Inflammatory macrophage (primary cell): ENCODE measurements around the gene MON1A.
A peak's percentile ranks its signal among the peaks of the same experiment; 100 is the strongest.
"Not testable (repeated sequence)": the region's sequence is repeated elsewhere in the genome, so short reads cannot be mapped to it uniquely, and the experiment has no call there.

Source experiments
- DNase-seq, 2 donors: peaks; one replicate each; pipeline ENCODE4 v3.0.0-alpha.2; 2020 to 2022
- total RNA-seq, 18 experiments: gene quantifications; one replicate each; lab custom pipeline; 2026; ENCODE audit warnings: mixed read lengths in 6 of 18, inconsistent platforms in 2 of 18; lab: John Stamatoyannopoulos, UW

The MON1A gene
- total RNA-seq: 1.7 to 11.7 (median 6.5) reads per million in 18 experiments

- DNase-seq: peak; percentile 92 to 94
Observed at GRCh38 chr3:49929291-49930167, at the start of gene MON1A. Gene MON1A, minus strand, starts transcription at chr3:49929811. Its CDS starts 16,465 bp downstream, at chr3:49913346.

- DNase-seq: no peak
Observed at GRCh38 chr3:49976942-49977341, 47.3 kb upstream of the MON1A start.

- DNase-seq: no peak
Observed at GRCh38 chr3:49972656-49973055, 43.0 kb upstream of the MON1A start.

- DNase-seq: no peak
Observed at GRCh38 chr3:49968346-49968745, 38.7 kb upstream of the MON1A start.

GRCh38 chr3:49967291-49967690 is 37.7 kb upstream of the MON1A start:
- DNase-seq: no peak

- DNase-seq: no peak
Observed at GRCh38 chr3:49966233-49966942, 36.8 kb upstream of the MON1A start.

GRCh38 chr3:49955636-49956035 is 26.0 kb upstream of the MON1A start:
- no peak for DNase-seq

- DNase-seq: no peak
Observed at GRCh38 chr3:49952924-49953323, 23.3 kb upstream of the MON1A start.

GRCh38 chr3:49942651-49943050 is 13.0 kb upstream of the MON1A start:
- peak in 1 of 2 donors; percentile 11 for DNase-seq

GRCh38 chr3:49940667-49941249 is 11.1 kb upstream of the MON1A start:
- DNase-seq: peak in 1 of 2 donors; percentile 5

- DNase-seq: peak; percentile 97 to 99
Observed at GRCh38 chr3:49939858-49940666, 10.5 kb upstream of the MON1A start, which contains the start of gene RBM6. Gene RBM6, plus strand, starts transcription at chr3:49940150. Its CDS starts 22,492 bp downstream, at chr3:49962642.

GRCh38 chr3:49937090-49937489 is 7.5 kb upstream of the MON1A start:
- peak; percentile 67 for DNase-seq

- not testable (repeated sequence) for DNase-seq
Observed at GRCh38 chr3:49932281-49932680, 2.7 kb upstream of the MON1A start.

- DNase-seq: peak; percentile 5 to 14
Observed at GRCh38 chr3:49930922-49931321, 1.3 kb upstream of the MON1A start.

GRCh38 chr3:49930168-49930690 is 618 bp upstream of the MON1A start:
- peak; percentile 3 to 12 for DNase-seq

GRCh38 chr3:49928481-49929017 is 1.1 kb downstream of the MON1A start:
- DNase-seq: no peak

- DNase-seq: no peak
Observed at GRCh38 chr3:49927798-49928197, 1.8 kb downstream of the MON1A start.

- no peak for DNase-seq
Observed at GRCh38 chr3:49926117-49926728, 3.4 kb downstream of the MON1A start.

- no peak for DNase-seq
Observed at GRCh38 chr3:49925485-49925884, 4.1 kb downstream of the MON1A start.

GRCh38 chr3:49924683-49925082 is 4.9 kb downstream of the MON1A start:
- DNase-seq: no peak
